ENCODE results near the gene RAB4B.

The RAB4B gene

DNA sequence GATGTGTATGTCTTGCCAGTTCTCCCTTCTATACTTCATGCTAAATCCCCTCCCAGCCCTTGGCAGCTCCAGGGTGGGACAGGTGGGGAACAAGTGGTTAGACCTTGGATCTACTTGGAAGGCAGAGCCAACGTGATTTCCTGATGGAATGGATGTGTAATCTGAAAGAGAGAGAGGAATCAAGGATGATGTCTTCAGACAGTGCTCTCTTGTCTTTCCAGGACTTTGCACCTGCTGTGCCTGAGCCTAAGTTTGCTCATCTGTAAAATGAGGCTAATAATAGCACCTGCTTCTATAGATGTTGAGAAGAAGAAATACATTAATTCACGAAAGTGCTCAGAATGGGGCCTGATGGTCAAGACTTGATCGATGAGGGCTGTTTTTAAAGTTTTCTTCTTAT, 13.9 kb downstream of the RAB4B start:
- TF ChIP-seq, protein P1, sequence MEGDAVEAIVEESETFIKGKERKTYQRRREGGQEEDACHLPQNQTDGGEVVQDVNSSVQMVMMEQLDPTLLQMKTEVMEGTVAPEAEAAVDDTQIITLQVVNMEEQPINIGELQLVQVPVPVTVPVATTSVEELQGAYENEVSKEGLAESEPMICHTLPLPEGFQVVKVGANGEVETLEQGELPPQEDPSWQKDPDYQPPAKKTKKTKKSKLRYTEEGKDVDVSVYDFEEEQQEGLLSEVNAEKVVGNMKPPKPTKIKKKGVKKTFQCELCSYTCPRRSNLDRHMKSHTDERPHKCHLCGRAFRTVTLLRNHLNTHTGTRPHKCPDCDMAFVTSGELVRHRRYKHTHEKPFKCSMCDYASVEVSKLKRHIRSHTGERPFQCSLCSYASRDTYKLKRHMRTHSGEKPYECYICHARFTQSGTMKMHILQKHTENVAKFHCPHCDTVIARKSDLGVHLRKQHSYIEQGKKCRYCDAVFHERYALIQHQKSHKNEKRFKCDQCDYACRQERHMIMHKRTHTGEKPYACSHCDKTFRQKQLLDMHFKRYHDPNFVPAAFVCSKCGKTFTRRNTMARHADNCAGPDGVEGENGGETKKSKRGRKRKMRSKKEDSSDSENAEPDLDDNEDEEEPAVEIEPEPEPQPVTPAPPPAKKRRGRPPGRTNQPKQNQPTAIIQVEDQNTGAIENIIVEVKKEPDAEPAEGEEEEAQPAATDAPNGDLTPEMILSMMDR (IDR thresholded peaks at IDR 0.05; ENCODE audit: insufficient read depth, low read depth, low read length, missing control alignments): no peak
- no peak for DNase-seq (ENCODE audit: low read depth)
- no peak overlapping the region for H3K4me3 ChIP-seq (ENCODE audit: low read depth, low read length)

DNA sequence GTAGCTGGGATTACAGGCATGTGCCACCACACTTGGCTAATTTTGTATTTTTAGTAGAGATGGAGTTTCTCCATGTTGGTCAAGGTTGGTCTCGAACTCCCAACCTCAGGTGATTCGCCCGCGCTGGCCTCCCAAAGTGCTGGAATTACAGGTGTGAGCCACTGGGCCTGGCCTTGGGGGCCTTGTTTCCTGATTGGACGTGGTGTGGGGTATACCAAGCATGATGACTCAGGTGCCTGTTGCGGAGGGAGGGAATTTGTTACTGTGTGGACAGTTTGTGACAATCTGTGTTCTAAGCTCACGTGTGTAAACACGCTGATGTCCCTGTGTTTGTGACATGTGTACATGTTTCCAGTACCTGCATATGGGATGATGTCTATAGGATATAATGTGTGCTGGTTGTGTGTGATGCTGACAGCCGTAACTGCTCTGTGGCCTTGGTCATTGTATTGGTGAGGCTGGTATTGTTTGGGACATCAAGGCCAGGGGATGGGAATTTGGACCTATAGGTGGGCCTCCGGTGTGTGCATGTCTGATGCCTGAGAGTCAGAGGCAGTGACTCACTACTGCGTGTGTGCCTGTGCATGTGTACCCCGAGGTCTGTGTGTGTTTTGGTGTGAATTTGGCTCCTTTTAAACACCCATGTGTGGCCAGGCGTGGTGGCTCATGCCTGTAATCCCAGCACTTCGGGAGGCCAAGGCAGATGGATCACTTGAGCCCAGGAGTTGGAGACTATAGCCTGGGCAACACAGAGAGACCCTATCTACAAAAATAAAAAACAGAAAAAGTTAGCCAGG, 19.3 kb downstream of the RAB4B start:
- no peak overlapping the region for H3K4me3 ChIP-seq (ENCODE audit: low read depth, low read length)
- no peak for DNase-seq (ENCODE audit: low read depth)
- TF ChIP-seq, protein P1 (IDR thresholded peaks at IDR 0.05; ENCODE audit: insufficient read depth, low read depth, low read length, missing control alignments): no peak

DNA sequence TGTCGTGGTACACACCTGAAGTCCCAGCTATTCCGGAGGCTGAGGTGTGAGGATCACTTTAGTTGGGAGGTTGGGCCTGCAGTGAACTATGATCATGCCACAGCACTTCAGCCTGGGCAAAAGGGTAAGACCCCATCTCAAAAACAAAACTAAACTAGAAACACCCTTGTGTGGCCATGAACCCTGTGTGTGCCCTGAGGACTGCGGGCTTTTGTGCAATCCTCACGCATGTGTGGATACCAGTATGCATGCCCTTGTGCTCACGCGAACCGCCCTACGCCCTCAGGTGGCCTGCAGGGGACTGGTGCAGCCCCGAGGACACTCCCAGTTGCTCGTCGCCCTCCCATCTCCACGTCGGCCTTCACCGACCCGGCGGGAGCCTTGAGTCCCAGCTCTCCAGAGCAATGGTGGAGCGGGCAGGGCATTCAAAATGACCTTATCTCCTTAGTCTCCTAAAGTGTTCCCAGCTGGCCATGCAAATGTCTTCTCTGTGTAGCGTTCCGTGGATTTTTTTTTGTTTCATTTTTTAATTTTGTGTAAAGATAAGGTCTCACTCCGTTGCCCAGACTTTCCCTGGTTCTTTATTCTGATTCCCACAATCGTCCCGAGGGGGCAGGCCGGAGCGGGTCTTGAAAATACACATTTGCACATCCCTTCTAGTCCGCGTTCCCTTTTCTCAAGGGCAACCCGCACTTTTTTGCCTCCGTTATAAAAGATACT, 20.1 kb downstream of the RAB4B start:
- DNase-seq (ENCODE audit: low read depth): peak; percentile 91
- peak overlapping the region; percentile 67 for H3K4me3 ChIP-seq (ENCODE audit: low read depth, low read length)
- TF ChIP-seq, protein P1 (IDR thresholded peaks at IDR 0.05; ENCODE audit: insufficient read depth, low read depth, low read length, missing control alignments): peak; percentile 45

DNA sequence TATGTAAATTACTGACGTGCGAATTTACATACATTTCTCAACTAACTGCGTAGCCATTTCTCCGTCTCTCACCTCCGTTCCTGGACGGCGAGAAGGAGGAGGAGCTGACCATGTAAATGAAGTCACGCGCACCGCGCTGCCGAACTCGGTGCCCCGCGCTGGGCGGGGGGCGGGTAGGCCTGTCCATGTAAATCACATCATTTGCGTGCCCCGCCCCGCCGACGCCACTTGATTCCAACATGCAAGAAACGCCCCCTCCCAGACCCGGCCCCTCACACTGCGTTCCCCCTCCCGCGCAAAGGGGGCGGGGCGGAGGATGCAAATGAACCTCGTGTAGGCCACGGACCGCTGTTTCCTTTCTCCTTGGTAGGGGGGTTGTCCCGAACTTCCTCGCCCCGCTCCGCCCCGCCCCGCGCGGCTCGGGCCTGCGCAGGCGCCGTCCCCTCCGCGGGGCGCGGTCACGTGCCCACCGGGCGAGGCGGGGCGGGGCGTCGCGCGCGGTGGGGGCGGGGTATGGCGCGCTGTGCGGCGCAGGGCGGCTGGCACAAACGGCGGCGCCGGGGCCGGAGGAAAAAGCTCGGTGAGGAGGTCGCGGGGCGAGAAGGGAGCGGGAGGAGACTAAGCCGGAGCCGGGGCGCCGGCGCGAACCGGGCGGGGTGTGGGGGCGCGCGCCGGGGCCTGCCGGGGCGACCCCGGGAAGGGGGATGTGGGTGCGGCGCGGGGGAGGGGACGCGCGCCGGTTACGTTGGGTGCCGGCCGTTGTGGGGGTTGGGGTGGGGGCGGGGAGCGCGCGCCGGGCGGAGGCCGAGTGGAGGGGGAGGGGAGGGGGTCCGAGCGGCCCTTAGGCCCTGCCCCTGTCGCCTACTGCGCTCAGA, 20.9 kb downstream of the RAB4B start, which contains the start of gene EGLN2:
Gene EGLN2 (plus strand): TSS at position 509 of the 875 bp plus-strand sequence. CDS start 1,382 bp downstream, outside the sequence.
- peak; percentile 100 for DNase-seq (ENCODE audit: low read depth)
- TF ChIP-seq, protein P1 (IDR thresholded peaks at IDR 0.05; ENCODE audit: insufficient read depth, low read depth, low read length, missing control alignments): no peak
- peak within 1 kb of the TSS; percentile 89 for H3K4me3 ChIP-seq (ENCODE audit: low read depth, low read length)

DNA sequence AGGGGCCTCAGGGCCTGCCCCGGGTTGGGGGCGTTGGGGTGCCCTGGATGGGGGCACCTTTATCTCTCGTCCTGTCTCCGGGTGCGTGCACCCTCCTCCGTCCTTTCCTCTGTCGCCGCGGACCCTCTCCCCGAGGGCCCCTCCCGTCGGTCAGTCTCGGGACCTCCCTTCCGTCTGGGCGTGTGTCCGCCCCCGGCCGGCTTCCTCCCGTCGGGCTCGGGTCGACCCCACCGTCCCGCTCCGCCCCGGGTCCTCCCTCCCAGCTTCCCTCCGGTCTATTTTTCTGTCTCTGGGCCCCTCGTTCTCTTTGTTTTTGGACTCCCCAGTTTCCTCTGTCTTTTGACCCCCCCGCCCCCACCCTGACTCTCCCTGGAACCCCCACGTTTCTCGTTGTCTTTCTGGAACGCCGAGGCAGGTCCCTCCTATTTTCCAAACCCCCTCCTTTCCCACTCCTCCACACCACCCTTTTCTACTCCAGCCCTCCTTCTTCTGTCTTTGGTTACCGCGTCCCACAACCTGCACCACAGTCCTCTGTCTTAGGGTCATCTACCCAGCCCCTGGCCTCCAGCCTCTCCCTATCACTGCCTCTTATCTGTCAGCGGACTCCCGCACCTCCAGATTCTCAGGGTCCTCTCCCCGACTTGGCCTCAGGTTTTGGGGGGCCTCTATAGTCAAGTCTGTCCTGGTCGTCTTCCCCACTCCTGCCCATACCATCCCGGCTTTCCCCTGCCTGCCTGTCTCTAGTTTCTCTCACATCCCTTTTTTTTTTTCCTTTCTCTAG, 21.7 kb downstream of the RAB4B start:
- TF ChIP-seq, protein P1 (IDR thresholded peaks at IDR 0.05; ENCODE audit: insufficient read depth, low read depth, low read length, missing control alignments): no peak
- peak overlapping the region; percentile 89 for H3K4me3 ChIP-seq (ENCODE audit: low read depth, low read length)
- peak; percentile 58 for DNase-seq (ENCODE audit: low read depth)

All from GM12865 (cell line).